Testis (tissue), 2 donors: Measurements from ENCODE around the gene SUDS3.

Experiments
- POLR2A ChIP-seq: fragments of 450-650 bp; IDR thresholded peaks from one replicate; pipeline ENCODE4 v1.6.1; 2017; ENCODE audit warnings: antibody characterized with exemption, mild to moderate bottlenecking, moderate library complexity
- TF ChIP-seq, protein P1 (sequence below), 3 experiments: fragments of 450-650 bp in 2 of 3; fragments of 200-600 bp in 1 of 3; sonication (generic) in 1 of 3; IDR thresholded peaks; one replicate each; pipeline ENCODE4 v1.5.1; 2016 to 2019; ENCODE audit warnings: antibody characterized with exemption in 3 of 3, mild to moderate bottlenecking in 2 of 3, moderate library complexity in 1 of 3

DNA sequence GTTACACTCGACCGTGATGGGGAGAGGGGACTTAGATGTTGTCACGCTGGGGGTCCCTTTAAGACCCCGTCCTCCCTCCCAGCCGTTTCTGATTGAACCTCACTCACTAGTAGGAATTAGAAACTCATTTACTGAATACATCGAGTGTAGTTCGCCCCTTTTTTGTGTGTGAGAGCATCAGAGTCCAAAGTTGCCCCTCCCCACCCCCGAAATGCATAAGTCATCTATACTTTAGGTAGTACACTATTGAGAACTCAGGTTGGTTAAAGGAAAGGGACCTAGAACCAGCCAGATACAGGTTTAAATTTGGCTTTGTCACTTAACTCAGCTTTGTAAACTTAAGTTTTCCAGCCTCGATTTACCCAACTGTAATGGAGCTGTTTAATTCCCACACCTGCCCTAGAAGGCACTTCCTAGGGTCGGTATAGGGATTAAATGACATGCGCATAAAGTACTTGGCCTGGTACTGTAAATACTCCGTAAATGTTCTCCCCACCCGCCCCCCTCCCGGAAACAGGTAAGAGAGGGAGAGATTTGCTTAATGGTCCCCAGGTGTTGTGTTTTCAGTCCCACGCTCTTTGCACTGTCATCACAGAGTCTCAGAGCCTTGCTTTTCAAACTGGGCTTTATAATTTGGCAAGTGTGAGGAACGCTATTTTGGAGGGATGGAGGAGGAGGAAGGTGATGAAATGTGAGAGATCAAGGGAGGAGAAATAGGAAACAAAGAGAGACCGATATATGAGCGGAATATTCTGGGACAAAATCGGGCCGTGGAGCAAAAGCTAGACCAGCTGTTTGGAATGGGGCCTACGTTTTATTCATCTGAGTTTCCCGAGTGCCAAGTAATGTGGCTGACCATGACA is 897 bp downstream of the SUDS3 start:
- TF ChIP-seq, protein P1, sequence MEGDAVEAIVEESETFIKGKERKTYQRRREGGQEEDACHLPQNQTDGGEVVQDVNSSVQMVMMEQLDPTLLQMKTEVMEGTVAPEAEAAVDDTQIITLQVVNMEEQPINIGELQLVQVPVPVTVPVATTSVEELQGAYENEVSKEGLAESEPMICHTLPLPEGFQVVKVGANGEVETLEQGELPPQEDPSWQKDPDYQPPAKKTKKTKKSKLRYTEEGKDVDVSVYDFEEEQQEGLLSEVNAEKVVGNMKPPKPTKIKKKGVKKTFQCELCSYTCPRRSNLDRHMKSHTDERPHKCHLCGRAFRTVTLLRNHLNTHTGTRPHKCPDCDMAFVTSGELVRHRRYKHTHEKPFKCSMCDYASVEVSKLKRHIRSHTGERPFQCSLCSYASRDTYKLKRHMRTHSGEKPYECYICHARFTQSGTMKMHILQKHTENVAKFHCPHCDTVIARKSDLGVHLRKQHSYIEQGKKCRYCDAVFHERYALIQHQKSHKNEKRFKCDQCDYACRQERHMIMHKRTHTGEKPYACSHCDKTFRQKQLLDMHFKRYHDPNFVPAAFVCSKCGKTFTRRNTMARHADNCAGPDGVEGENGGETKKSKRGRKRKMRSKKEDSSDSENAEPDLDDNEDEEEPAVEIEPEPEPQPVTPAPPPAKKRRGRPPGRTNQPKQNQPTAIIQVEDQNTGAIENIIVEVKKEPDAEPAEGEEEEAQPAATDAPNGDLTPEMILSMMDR (IDR thresholded peaks at IDR 0.05) = no peak
- no peak for TF ChIP-seq POLR2A
